Hepatocyte (in vitro differentiated cells): ENCODE data around the gene LCLAT1.

Experiments
- EZH2 ChIP-seq: fragments of 200-600 bp; sonication (generic); IDR thresholded peaks from 2 replicates; pipeline ENCODE4 v1.6.1; 2016; ENCODE audit warnings: antibody characterized with exemption, mild to moderate bottlenecking, borderline replicate concordance
- EZH2phosphoT487 ChIP-seq: fragments of 200-600 bp; sonication (generic); IDR thresholded peaks from one replicate; pipeline ENCODE4 v1.6.1; 2018; ENCODE audit warnings: antibody characterized with exemption, mild to moderate bottlenecking, low read depth, moderate library complexity; ENCODE audit not compliant: unreplicated experiment, severe bottlenecking
- TF ChIP-seq, protein P1 (sequence below): fragments of 200-600 bp; sonication (generic); IDR thresholded peaks from 2 replicates; pipeline ENCODE4 v1.5.1; 2016; ENCODE audit warnings: antibody characterized with exemption, mild to moderate bottlenecking; ENCODE audit not compliant: poor library complexity

- no peak for TF ChIP-seq EZH2phosphoT487
- TF ChIP-seq, protein P1, sequence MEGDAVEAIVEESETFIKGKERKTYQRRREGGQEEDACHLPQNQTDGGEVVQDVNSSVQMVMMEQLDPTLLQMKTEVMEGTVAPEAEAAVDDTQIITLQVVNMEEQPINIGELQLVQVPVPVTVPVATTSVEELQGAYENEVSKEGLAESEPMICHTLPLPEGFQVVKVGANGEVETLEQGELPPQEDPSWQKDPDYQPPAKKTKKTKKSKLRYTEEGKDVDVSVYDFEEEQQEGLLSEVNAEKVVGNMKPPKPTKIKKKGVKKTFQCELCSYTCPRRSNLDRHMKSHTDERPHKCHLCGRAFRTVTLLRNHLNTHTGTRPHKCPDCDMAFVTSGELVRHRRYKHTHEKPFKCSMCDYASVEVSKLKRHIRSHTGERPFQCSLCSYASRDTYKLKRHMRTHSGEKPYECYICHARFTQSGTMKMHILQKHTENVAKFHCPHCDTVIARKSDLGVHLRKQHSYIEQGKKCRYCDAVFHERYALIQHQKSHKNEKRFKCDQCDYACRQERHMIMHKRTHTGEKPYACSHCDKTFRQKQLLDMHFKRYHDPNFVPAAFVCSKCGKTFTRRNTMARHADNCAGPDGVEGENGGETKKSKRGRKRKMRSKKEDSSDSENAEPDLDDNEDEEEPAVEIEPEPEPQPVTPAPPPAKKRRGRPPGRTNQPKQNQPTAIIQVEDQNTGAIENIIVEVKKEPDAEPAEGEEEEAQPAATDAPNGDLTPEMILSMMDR = no peak
- no peak for TF ChIP-seq EZH2
These were observed 13.3 kb upstream of the LCLAT1 start for GRCh38 chr2:30433541-30434299.
